COLO668 (cell line): Measurements from ENCODE around the gene HOXD9.

ENCODE experiments used
- DNase-seq: peaks from one replicate; lab custom pipeline; 2025; ENCODE audit not compliant: unreplicated experiment; lab: John Stamatoyannopoulos, UW

Gene HOXD9

GRCh38 chr2:176152350-176153181, 30.0 kb downstream of the HOXD9 start:
- peak; percentile 72 for DNase-seq

- no peak for DNase-seq
Measured at GRCh38 chr2:176154576-176155252, 32.2 kb downstream of the HOXD9 start.

- no peak for DNase-seq
Measured at GRCh38 chr2:176155356-176156044, 33.0 kb downstream of the HOXD9 start.

GRCh38 chr2:176156301-176156806, 33.8 kb downstream of the HOXD9 start:
- DNase-seq: no peak

GRCh38 chr2:176156807-176157498, 34.4 kb downstream of the HOXD9 start, which contains the start of gene HOXD3:
Gene HOXD3, plus strand, starts transcription at chr2:176157307. Its CDS starts 11,808 bp downstream, at chr2:176169115.
- peak; percentile 45 for DNase-seq

- DNase-seq: peak; percentile 86
Measured at GRCh38 chr2:176157499-176158185, 35.1 kb downstream of the HOXD9 start.

- DNase-seq: peak; percentile 69
Measured at GRCh38 chr2:176158186-176158591, 35.7 kb downstream of the HOXD9 start.

- DNase-seq: peak; percentile 46
Measured at GRCh38 chr2:176158855-176159662, 36.5 kb downstream of the HOXD9 start.

- no peak for DNase-seq
Measured at GRCh38 chr2:176159663-176160250, 37.2 kb downstream of the HOXD9 start.

- DNase-seq: no peak
Measured at GRCh38 chr2:176160251-176160985, 37.9 kb downstream of the HOXD9 start.

- no peak for DNase-seq
Measured at GRCh38 chr2:176160986-176161824, 38.7 kb downstream of the HOXD9 start.

- DNase-seq: no peak
Measured at GRCh38 chr2:176161825-176162626, 39.5 kb downstream of the HOXD9 start.

GRCh38 chr2:176162911-176163671, 40.6 kb downstream of the HOXD9 start:
- DNase-seq: no peak

GRCh38 chr2:176163672-176164056, 41.1 kb downstream of the HOXD9 start:
- DNase-seq: no peak

- no peak for DNase-seq
Measured at GRCh38 chr2:176164201-176164600, 41.7 kb downstream of the HOXD9 start.
